Measurements from ENCODE around the gene CPS1.

GRCh38 chr2:210539035-210539434, 17.4 kb upstream of the CPS1 start:
- TF ChIP-seq CTCF (IDR thresholded peaks at IDR 0.05) (no peak), POLR2A (IDR thresholded peaks at IDR 0.05) (no peak)

Data from gastroesophageal sphincter (tissue), 3 donors.